Measurements from ENCODE around the gene SLC17A2. TPM values are rescaled to one million over a fixed set of nuclear protein-coding genes. Genes with fewer than 3 reads are reported as not detected.

SLC17A2 gene
- total RNA-seq, 2 donors from 2014 or later: 0.25 to 0.50 TPM

- peaks cover 0 to 5% of the 10 kb centered on the region in 2 donors for H3K9me3 Mint-ChIP-seq
- H3K27ac Mint-ChIP-seq: no peak overlapping the region
These were observed 47.0 kb downstream of the SLC17A2 start for GRCh38 chr6:25883536-25883935.

DNA sequence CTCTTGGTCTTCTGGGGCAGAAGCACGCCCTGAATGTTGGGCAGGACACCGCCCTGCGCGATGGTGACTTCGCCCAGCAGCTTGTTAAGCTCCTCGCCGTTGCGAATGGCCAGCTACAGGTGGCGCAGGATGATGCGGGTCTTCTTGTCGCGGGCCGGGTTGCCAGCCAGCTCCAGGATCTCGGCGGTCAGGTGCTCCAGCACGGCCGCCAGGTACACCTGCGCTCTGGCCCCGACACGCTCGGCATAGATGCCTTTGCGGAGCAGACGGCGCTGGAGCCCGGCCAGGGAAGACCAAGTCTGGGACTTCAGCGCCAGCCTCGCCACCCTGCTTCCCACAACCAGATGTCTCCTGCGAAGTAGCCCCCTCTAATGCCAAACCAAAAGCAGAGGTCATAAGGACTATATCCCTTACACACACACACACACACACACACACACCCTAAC, 48.4 kb downstream of the SLC17A2 start:
- peak; percentile 80 to 91 for ATAC-seq
- H3K9me3 Mint-ChIP-seq: peaks cover 0 to 5% of the 10 kb centered on the region in 2 donors
- no peaks in the 10 kb centered on the region for H3K36me3 Mint-ChIP-seq
- H3K27ac Mint-ChIP-seq: no peak overlapping the region
- peak; percentile 45 to 56 for DNase-seq (ENCODE audit: low spot score in 2 of 2)

More at GRCh38 chr6:25883536-25883935, 47.0 kb downstream of the SLC17A2 start:
- no peaks in the 10 kb centered on the region for H3K36me3 Mint-ChIP-seq
- no peak for DNase-seq (ENCODE audit: low spot score in 2 of 2)
- no peak for ATAC-seq

GRCh38 chr6:25880601-25881000, 49.9 kb downstream of the SLC17A2 start:
- Mint-ChIP-seq H3K36me3 (no peaks in the 10 kb centered on the region), H3K27ac (no peak overlapping the region), H3K9me3 (no peaks in the 10 kb centered on the region)
- DNase-seq (ENCODE audit: low spot score in 2 of 2): no peak
- ATAC-seq: no peak

GRCh38 chr6:25878721-25879322, 51.7 kb downstream of the SLC17A2 start:
- H3K27ac Mint-ChIP-seq: no peak overlapping the region
- ATAC-seq (no peak), DNase-seq (ENCODE audit: low spot score in 2 of 2) (no peak)
- H3K36me3 Mint-ChIP-seq: no peaks in the 10 kb centered on the region
- no peaks in the 10 kb centered on the region for H3K9me3 Mint-ChIP-seq

DNA sequence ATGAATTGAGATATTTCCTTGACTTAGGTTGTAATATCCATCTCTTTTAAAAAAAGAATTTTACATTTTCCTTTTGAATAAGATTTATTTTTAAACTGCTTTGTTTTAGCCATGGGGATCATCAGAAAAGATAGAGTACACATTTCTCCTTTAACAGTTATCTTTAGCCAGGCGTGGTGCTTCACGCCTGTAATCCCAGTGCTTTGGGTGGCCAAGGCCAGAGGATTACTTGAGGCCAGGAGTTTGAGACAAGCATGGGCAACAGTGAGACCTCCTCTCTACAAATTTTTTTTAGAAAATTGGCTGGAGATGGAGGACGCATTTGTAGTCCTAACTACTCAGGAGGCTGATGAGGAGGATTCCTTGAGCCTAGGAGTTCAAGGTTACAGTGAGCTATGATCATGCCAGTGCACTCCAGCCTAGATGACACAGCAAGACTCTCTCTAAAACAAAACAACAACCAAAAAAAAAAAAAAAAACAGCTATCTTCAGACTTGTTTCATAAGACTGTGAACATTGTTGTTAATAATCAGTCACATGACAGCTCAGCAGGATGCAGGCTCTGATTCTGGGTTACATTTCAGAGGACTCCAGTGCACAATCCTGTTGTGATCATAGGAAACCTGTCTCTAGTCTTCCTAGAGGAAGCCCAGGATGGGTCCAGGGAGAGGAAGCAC, 54.4 kb downstream of the SLC17A2 start:
- H3K9me3 Mint-ChIP-seq: peaks cover 0 to 4% of the 10 kb centered on the region in 2 donors
- H3K27ac Mint-ChIP-seq: no peak overlapping the region
- no peak for ATAC-seq
- no peaks in the 10 kb centered on the region for H3K36me3 Mint-ChIP-seq
- no peak for DNase-seq (ENCODE audit: low spot score in 2 of 2)

DNA sequence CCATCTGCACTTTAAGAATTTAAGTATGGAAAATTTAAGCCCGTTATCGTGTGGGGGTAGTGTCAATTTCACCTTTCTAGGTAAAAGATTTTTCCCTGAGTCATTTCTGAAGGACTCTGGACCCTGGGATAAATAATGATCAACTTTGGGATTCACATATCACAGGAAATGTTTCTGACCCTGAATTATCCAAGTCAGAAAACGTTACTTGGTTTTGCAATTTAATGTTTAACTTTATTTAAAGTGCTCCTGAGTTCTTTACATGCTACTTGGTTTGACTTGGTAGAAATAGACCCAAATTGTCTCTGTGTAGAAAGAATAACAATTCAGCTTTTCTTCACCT, 55.0 kb downstream of the SLC17A2 start:
- DNase-seq (ENCODE audit: low spot score in 2 of 2) (no peak), ATAC-seq (no peak)
- no peaks in the 10 kb centered on the region for H3K36me3 Mint-ChIP-seq
- peaks cover 0 to 4% of the 10 kb centered on the region in 2 donors for H3K9me3 Mint-ChIP-seq
- no peak overlapping the region for H3K27ac Mint-ChIP-seq

GRCh38 chr6:25874822-25875562, 55.5 kb downstream of the SLC17A2 start:
- no peaks in the 10 kb centered on the region for H3K36me3 Mint-ChIP-seq
- no peak for DNase-seq (ENCODE audit: low spot score in 2 of 2)
- peaks cover 0 to 4% of the 10 kb centered on the region in 2 donors for H3K9me3 Mint-ChIP-seq
- H3K27ac Mint-ChIP-seq: no peak overlapping the region
- peak; percentile 34 to 50 for ATAC-seq

- no peaks in the 10 kb centered on the region for H3K36me3 Mint-ChIP-seq
- ATAC-seq: no peak
- H3K27ac Mint-ChIP-seq: no peak within 1 kb of the TSS
- peaks cover 0 to 4% of the 10 kb centered on the region in 2 donors for H3K9me3 Mint-ChIP-seq
- no peak for DNase-seq (ENCODE audit: low spot score in 2 of 2)
These were observed 56.4 kb downstream of the SLC17A2 start, which contains the start of gene SLC17A3 for GRCh38 chr6:25874118-25874517. Gene SLC17A3, minus strand, starts transcription at chr6:25874243. Its CDS starts 5,856 bp downstream, at chr6:25868387.

DNA sequence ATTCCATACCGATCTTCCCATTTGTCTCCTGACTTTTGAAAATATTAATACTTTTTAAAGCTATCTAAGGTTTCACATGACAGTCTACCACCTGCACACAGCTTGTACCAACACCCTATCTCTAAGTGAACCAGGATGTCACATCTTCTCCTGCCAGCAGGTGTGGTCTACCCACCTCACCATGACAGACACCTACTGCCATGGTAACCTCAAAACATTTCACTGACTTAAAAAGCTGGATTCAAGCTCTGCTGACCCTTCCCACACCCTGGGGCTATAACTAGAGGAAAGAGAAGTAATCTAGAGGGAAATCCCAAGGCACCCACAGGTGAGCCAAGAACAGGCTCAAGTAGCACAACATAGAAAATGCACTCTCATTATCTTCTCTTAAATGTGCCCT, 57.7 kb downstream of the SLC17A2 start:
- ATAC-seq: peak; percentile 24 to 51
- H3K9me3 Mint-ChIP-seq: peaks cover 0 to 4% of the 10 kb centered on the region in 2 donors
- no peaks in the 10 kb centered on the region for H3K36me3 Mint-ChIP-seq
- no peak for DNase-seq (ENCODE audit: low spot score in 2 of 2)
- no peak overlapping the region for H3K27ac Mint-ChIP-seq

DNA sequence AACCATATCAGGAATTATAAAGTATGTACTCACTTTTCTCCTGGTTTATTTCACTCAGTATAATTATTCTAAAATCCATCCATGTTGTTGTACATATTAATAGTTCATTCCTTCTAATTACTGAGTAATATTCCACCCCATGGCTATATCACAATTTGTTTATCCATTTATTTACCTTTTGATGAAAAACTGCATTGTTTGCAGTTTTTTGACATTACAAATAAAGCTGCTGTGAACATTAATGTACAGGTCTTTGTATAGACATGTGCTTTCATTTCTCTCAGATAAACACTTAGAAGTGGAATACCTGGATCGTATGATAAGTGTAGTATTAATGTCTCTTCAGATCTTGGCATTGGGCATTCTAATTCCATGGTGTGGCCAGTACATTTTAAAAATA, 60.7 kb downstream of the SLC17A2 start:
- Mint-ChIP-seq H3K27ac (no peak overlapping the region), H3K9me3 (peaks cover 0 to 4% of the 10 kb centered on the region in 2 donors)
- no peak for ATAC-seq

GRCh38 chr6:25868436-25869183, 61.9 kb downstream of the SLC17A2 start:
- no peak for DNase-seq (ENCODE audit: low spot score in 2 of 2)
- Mint-ChIP-seq H3K27ac (no peak overlapping the region), H3K9me3 (peaks cover 7 to 17% of the 10 kb centered on the region in 2 donors), H3K36me3 (peaks cover 12 to 13% of the 10 kb centered on the region in 2 donors)
- ATAC-seq: peak in 1 of 2 donors; percentile 75

More for the DNA sequence above, 60.7 kb downstream of the SLC17A2 start:
- peaks cover 0 to under 1% of the 10 kb centered on the region in 2 donors for H3K36me3 Mint-ChIP-seq
- no peak for DNase-seq (ENCODE audit: low spot score in 2 of 2)

DNA sequence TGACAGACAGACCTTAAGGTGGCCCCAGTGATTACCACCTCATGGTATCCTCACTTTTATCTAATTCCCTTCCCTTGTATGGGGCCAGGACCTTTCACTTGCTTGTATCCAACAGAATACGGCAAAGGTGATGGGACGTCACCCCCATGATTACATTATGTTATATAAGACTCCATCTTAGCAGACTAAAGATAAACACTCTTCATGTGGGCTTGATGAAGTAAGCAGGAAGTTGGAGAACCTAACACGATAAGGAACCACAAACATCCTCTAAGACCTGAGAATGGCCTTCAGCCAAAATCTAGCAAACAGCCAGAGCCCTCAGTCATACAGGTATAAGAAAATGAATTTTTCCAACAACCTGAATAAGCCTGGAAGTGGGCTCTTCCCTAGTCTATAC, 64.5 kb downstream of the SLC17A2 start:
- no peak overlapping the region for H3K27ac Mint-ChIP-seq
- H3K36me3 Mint-ChIP-seq: peaks cover 13 to 22% of the 10 kb centered on the region in 2 donors

DNA sequence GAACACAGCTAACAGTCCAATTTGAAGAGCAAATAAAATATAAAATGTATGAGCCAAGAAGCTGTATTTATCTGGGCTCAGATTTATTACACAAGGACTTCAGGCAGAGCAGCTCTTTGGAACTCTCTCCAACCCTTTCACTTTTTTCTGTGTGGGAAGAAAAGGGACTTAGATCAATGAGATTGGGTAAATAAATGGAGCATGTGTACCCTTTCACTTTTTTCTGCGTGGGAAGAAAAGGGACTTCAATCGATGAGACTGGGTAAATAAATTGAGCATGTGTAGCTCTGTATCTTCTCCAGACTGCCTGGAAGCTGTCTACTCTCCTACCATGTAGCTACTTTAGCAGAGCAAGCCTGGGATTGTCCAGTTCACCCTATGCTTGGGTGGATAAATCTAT, 67.1 kb downstream of the SLC17A2 start:
- Mint-ChIP-seq H3K9me3 (peaks cover 7 to 22% of the 10 kb centered on the region in 2 donors), H3K36me3 (peaks cover 13 to 26% of the 10 kb centered on the region in 2 donors), H3K27ac (no peak overlapping the region)
- DNase-seq (ENCODE audit: low spot score in 2 of 2) (no peak), ATAC-seq (no peak)

More for the DNA sequence above, 64.5 kb downstream of the SLC17A2 start:
- H3K9me3 Mint-ChIP-seq: peaks cover 7 to 15% of the 10 kb centered on the region in 2 donors
- DNase-seq (ENCODE audit: low spot score in 2 of 2) (no peak), ATAC-seq (peak; percentile 51 to 78)

All from activated naive CD4-positive, alpha-beta T cell treated with anti-CD3 and anti-CD28 coated beads, Interleukin-2, amount 50 U/mL, for 72 hours (primary cell).